Calu3 (cell line): ENCODE data around the gene FOXO3. TPM values are rescaled to one million over a fixed set of nuclear protein-coding genes. Genes with fewer than 3 reads are reported as not detected.

Source experiments
- BruUV-seq: library from RNA; stranded (reverse); fragments of 400-500 nt; replicated peaks from 2 replicates; lab custom pipeline; 2021; lab: Mats Ljungman, UMichigan
- CTCF ChIA-PET: fragments of 300-600 bp; sonication (Branson Sonifier 250); formaldehyde crosslinking; loops from one replicate; lab custom pipeline; 2022; ENCODE audit warnings: antibody characterized with exemption; lab: Charles Lee
- DNase-seq: peaks from one replicate; pipeline ENCODE4 v3.0.0; 2022
- H3K27ac Mint-ChIP-seq: one replicate; pipeline ENCODE4 v1.8.0; 2022; ENCODE audit warnings: mixed read lengths; ENCODE audit not compliant: unreplicated experiment
- H3K27me3 Mint-ChIP-seq: one replicate; pipeline ENCODE4 v1.8.0; 2022; ENCODE audit warnings: mixed read lengths; ENCODE audit not compliant: unreplicated experiment
- H3K36me3 Mint-ChIP-seq: one replicate; pipeline ENCODE4 v1.8.0; 2022; ENCODE audit warnings: mild to moderate bottlenecking, moderate library complexity, mixed read lengths; ENCODE audit not compliant: insufficient read depth, unreplicated experiment
- H3K4me1 Mint-ChIP-seq: one replicate; pipeline ENCODE4 v1.8.0; 2022; ENCODE audit warnings: mild to moderate bottlenecking, low read depth, mixed read lengths; ENCODE audit not compliant: unreplicated experiment
- H3K4me3 Mint-ChIP-seq: one replicate; pipeline ENCODE4 v1.8.0; 2022; ENCODE audit warnings: mild to moderate bottlenecking, low read depth, moderate library complexity, mixed read lengths; ENCODE audit not compliant: unreplicated experiment
- H3K9me3 Mint-ChIP-seq: one replicate; pipeline ENCODE4 v1.8.0; 2022; ENCODE audit warnings: low read depth, mixed read lengths; ENCODE audit not compliant: unreplicated experiment
- CTCF ChIP-seq: fragments of 200-600 bp; IDR thresholded peaks from one replicate; pipeline ENCODE4 v1.8.0; 2022; ENCODE audit warnings: antibody characterized with exemption; ENCODE audit not compliant: unreplicated experiment
- intact Hi-C: fragments of 100-400 bp; cut with micrococcal nuclease; formaldehyde crosslinking; loops from one replicate; pipeline ENCODE4 v1.10.0; 2022; ENCODE audit not compliant: unreplicated experiment
- total RNA-seq: library from RNA; stranded (reverse); gene quantifications from 2 replicates; pipeline ENCODE4 v1.2.3, GENCODE V29; 2022

FOXO3 gene
- total RNA-seq, 1 experiment from 2014 or later = 45.5 TPM

GRCh38 chr6:108581932-108582475, 21.3 kb downstream of the FOXO3 start:
- Mint-ChIP-seq H3K4me3 (peak overlapping the region; percentile 33), H3K27ac (peak overlapping the region; percentile 31), H3K36me3 (peaks cover 6% of the 10 kb centered on the region), H3K4me1 (peaks cover 62% of the 10 kb centered on the region), H3K9me3 (no peaks in the 10 kb centered on the region), H3K27me3 (no peaks in the 10 kb centered on the region)
- BruUV-seq = no TSS peak
- no peak for DNase-seq
- CTCF ChIA-PET = no interaction called here
- intact Hi-C loops = loop anchor here (5.0 kb wide), 1 partner anchor 200 kb away; no protein-coding TSS in a partner anchor
- TF ChIP-seq CTCF = no peak

GRCh38 chr6:108582618-108583017, 21.9 kb downstream of the FOXO3 start:
- H3K4me1 Mint-ChIP-seq = peaks cover 62% of the 10 kb centered on the region
- peaks cover 6% of the 10 kb centered on the region for H3K36me3 Mint-ChIP-seq
- no TSS peak for BruUV-seq
- H3K4me3 Mint-ChIP-seq = no peak overlapping the region
- CTCF ChIA-PET = no interaction called here
- no peak for TF ChIP-seq CTCF
- no peaks in the 10 kb centered on the region for H3K27me3 Mint-ChIP-seq
- intact Hi-C loops = loop anchor here (5.0 kb wide), 1 partner anchor 200 kb away; no protein-coding TSS in a partner anchor
- no peaks in the 10 kb centered on the region for H3K9me3 Mint-ChIP-seq
- DNase-seq = no peak
- H3K27ac Mint-ChIP-seq = peak overlapping the region; percentile 30

GRCh38 chr6:108584323-108584722, 23.6 kb downstream of the FOXO3 start:
- intact Hi-C loops = loop anchor here (5.0 kb wide), 1 partner anchor 198 kb away; no protein-coding TSS in a partner anchor

GRCh38 chr6:108585359-108585758, 24.6 kb downstream of the FOXO3 start:
- no peak for DNase-seq
- Mint-ChIP-seq H3K36me3 (peaks cover 12% of the 10 kb centered on the region), H3K9me3 (no peaks in the 10 kb centered on the region), H3K4me1 (peaks cover 71% of the 10 kb centered on the region), H3K27ac (no peak overlapping the region), H3K27me3 (no peaks in the 10 kb centered on the region), H3K4me3 (no peak overlapping the region)
- TF ChIP-seq CTCF = no peak
- intact Hi-C loops = no loop called here
- CTCF ChIA-PET = no interaction called here
- no TSS peak for BruUV-seq

More at GRCh38 chr6:108584323-108584722, 23.6 kb downstream of the FOXO3 start:
- Mint-ChIP-seq H3K27ac (no peak overlapping the region), H3K36me3 (peaks cover 8% of the 10 kb centered on the region), H3K27me3 (no peaks in the 10 kb centered on the region), H3K4me3 (no peak overlapping the region), H3K9me3 (no peaks in the 10 kb centered on the region), H3K4me1 (peaks cover 66% of the 10 kb centered on the region)
- CTCF ChIA-PET = no interaction called here
- DNase-seq = no peak
- BruUV-seq = no TSS peak
- no peak for TF ChIP-seq CTCF
